Measurements from ENCODE around the gene CBFA2T3.

Gene CBFA2T3

DNA sequence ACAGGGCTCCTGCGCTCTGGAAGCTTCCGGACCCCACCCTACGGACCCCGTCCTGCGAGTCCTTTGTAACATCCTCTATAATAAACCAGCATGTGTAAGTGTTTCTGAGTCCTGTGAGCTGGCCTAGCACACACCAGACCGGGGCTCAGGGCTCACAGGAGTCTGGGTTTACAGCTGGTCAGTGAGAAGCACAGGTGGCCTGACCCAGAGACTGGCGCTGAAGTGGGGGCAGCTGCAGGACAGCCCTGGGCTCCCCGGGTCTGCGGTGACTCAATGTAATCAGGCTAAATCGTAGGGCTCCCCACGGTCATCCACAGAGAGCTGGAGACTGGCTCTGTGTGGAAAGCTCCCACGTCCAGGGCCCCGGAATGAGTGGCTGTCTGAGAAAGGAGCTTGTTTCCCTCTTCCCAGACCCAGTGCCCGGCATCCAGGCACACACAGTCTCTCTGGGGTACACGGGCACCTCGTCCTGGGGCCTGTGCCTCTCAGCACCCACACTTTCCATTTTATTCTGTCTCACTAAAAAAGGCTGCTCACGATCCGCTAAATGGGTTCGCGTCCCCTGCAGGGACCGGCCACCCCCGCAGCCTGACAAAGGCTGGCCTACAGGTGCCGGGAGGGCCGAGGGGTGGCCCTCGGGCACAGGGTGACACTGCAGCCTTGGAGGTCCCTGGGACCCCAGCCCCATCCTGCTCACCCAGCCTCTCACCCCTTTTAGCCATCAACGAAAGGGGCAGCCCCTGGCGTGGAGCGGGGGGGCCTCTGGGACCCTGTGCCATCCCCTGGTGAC is 18.9 kb upstream of the CBFA2T3 start:
- no peak for DNase-seq (ENCODE audit: low read depth in 2 of 2)

DNA sequence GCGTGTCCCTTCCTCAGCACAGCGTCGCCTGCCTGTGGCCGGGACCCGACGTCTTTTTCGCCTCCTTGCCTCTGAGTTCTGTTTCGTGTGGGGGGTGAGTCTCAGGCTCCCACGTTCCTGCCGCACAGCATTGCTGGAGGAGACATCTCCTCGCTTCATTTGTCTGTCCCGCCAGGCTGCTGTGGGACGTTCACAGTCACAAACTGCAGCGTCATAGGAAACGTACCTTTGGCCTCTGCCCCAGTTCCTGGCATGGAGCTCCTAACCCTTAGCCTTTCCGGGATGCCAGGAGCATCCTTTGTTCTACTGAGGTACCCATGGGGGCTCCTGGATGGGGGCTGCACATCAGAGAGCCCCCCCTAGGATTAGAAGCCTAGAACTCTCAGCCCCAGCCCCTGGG is 18.2 kb upstream of the CBFA2T3 start:
- no peak for DNase-seq (ENCODE audit: low read depth in 2 of 2)

DNA sequence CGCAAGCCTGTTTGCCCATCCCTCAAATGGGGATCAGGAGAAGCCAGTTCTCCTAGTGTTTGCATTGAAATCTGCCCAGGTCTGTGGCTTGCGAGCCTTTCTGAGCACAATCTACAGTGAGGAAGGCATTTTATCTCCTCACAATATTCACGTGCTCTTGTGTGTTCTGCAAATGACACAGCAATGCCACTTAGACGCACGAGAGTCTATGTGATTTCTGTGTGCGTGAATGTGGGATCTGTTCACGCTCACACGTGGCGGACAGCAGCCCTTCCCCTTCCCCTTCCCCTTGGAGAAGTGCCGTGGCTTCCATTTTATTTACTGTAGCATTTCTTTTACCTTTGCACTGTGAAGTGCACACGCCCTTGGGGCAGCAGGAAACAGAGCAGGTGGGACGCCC is 17.7 kb upstream of the CBFA2T3 start:
- DNase-seq (ENCODE audit: low read depth in 2 of 2), result no peak

- no peak for DNase-seq (ENCODE audit: low read depth in 2 of 2)
These were observed 17.1 kb upstream of the CBFA2T3 start for GRCh38 chr16:88993946-88994600.

GRCh38 chr16:88993166-88993761 is 16.3 kb upstream of the CBFA2T3 start:
- DNase-seq (ENCODE audit: low read depth in 2 of 2), result no peak

GRCh38 chr16:88992351-88993165 is 15.6 kb upstream of the CBFA2T3 start:
- DNase-seq (ENCODE audit: low read depth in 2 of 2), result no peak

GRCh38 chr16:88991813-88992350 is 14.9 kb upstream of the CBFA2T3 start:
- no peak for DNase-seq (ENCODE audit: low read depth in 2 of 2)

GRCh38 chr16:88989852-88990547 is 13.0 kb upstream of the CBFA2T3 start:
- DNase-seq (ENCODE audit: low read depth in 2 of 2), result no peak

DNA sequence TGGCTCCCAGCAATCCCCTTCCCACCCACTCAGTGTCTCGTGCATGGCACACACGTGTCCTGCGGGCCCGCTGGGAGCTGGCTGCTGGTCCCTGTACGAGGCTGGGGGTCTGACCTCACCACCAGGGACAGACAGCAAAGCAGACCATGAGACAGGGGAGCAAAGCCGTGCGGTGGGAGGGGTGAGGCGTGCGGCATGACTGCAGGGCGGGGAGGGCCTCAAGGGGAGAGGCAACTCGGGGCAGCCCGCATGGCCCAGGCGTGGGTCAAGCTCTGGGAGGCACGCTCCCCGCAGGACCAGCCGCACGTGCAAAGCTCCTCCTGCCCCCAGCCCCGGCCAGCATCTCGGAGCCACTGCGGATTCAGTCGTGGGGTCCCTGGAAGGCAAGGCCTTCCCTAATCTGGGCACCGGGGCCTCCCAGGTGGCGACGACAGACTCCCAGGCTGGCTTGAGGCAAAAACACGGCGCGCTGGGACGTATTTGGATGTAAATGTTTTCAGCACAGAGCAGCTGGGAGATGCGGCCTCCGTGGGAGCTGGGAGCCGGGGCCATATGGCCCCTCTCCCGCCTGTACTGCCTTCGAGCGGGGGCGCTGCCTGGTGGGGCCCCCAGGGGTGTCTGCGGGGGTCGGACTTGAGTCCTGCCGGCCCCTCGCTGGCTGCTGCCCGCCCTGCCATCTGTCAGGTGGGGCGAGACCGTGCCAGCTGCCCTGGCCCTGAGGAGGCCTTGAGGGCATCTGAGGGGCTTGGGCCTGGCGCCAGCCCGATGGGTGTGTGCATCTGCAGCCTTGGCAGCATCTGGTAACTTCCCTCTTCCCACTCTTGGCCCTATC is 12.2 kb upstream of the CBFA2T3 start:
- DNase-seq (ENCODE audit: low read depth in 2 of 2), result no peak

- no peak for DNase-seq (ENCODE audit: low read depth in 2 of 2)
These were observed 8.5 kb upstream of the CBFA2T3 start for GRCh38 chr16:88985521-88985920.

GRCh38 chr16:88983771-88984687 is 7.0 kb upstream of the CBFA2T3 start:
- DNase-seq (ENCODE audit: low read depth in 2 of 2), result no peak

DNA sequence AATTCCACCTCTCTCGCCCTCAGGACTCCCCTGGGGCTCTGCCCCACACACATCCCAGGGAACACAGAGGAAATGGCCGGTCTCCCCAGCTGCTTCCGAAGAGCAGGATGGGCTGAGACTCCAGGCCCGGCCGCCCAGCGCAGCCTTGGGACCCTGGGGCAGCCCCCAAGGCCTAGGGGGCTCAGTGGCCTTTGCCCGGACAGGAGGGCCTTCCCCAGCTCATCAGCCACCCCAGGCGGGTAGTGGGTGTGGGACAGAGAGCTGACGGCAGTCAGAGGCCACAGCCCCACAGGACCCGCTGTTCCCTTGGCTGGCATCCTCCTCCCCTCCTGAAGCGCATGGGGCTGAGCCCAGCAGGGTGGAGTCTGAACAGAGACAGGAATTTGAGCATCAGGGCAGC is 6.2 kb upstream of the CBFA2T3 start:
- no peak for DNase-seq (ENCODE audit: low read depth in 2 of 2)

DNA sequence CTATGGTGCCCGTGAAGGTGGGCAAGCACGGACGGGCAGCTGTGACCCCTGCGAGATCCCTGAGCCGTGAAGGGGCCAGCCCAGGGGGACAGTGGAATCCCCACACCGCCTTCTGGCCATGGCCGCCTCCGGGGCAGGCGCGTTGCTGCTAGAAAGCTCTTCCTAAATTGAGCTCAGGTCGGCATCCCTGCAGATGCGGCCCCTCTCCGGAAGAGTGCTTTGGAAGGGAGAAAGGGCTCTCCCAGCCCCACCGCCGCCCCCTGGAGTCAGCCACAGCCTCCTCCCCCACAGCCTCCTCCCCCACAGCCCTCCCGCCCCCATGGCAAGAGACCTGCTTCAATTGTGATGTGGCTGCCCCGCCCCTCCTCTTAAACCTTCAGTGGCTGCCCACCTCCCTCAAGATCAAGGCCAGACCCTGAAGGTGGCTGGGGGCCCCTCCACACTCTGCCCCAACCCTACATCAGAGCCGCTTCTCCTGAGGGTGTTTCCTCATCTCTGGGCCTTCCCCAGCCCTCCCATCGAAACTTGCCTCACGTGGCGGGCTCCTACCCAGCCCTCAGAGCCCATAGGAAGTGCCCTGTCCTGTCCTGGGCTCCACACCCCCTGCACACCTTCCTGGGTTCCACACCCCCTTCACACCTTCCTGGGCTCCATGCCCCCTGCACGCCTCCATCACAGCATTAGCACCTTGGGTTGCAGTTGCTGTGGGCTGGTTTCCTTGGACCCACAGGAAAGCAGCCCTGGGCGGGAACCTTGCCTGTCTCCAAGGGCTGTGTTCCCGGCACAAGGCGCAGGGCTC is 5.5 kb upstream of the CBFA2T3 start:
- no peak for DNase-seq (ENCODE audit: low read depth in 2 of 2)

- no peak for DNase-seq (ENCODE audit: low read depth in 2 of 2)
These were observed 2.5 kb upstream of the CBFA2T3 start for GRCh38 chr16:88979353-88980015.

GRCh38 chr16:88978608-88979346 is 1.8 kb upstream of the CBFA2T3 start:
- no peak for DNase-seq (ENCODE audit: low read depth in 2 of 2)

- DNase-seq (ENCODE audit: low read depth in 2 of 2), result no peak
These were observed 1.0 kb upstream of the CBFA2T3 start for GRCh38 chr16:88977812-88978607.
